HepG2 (cell line): ENCODE results near the gene STX5. TPM values are rescaled to one million over a fixed set of nuclear protein-coding genes. Genes with fewer than 3 reads are reported as not detected.

Experiments used
- ARNT2 ChIP-seq: sonication (generic); formaldehyde crosslinking; IDR thresholded peaks from 2 replicates; pipeline ENCODE4 v1.8.0; 2022; ENCODE audit warnings: mild to moderate bottlenecking, low read depth, missing genetic modification reagents, moderate library complexity
- ELF1 ChIP-seq: sonication (generic); formaldehyde crosslinking; IDR thresholded peaks from 2 replicates; pipeline ENCODE4 v1.4.0; 2020; ENCODE audit warnings: missing genetic modification reagents
- ELF3 ChIP-seq: IDR thresholded peaks from 2 replicates; pipeline ENCODE4 v1.6.1; 2016; ENCODE audit warnings: missing genetic modification reagents, missing compliant biosample characterization
- HOXA5 ChIP-seq: sonication (generic); formaldehyde crosslinking; IDR thresholded peaks from 2 replicates; pipeline ENCODE4 v1.4.0; 2020; ENCODE audit warnings: missing genetic modification reagents
- MBNL3 ChIP-seq: fragments of 250-450 bp; sonication (Bioruptor Pico); conservative IDR thresholded peaks from 2 replicates; pipeline ENCODE4 v1.8.0; 2022; ENCODE audit warnings: mild to moderate bottlenecking, inconsistent platforms
- PRDM4 ChIP-seq: sonication (generic); formaldehyde crosslinking; IDR thresholded peaks from 2 replicates; pipeline ENCODE4 v1.9.0; 2021; ENCODE audit warnings: missing genetic modification reagents, borderline replicate concordance
- ZBTB49 ChIP-seq: sonication (generic); formaldehyde crosslinking; IDR thresholded peaks from 2 replicates; pipeline ENCODE4 v1.4.0; 2020; ENCODE audit warnings: missing genetic modification reagents, borderline replicate concordance
- ZKSCAN5 ChIP-seq: sonication (generic); formaldehyde crosslinking; IDR thresholded peaks from 2 replicates; pipeline ENCODE4 v1.5.1; 2020; ENCODE audit warnings: mild to moderate bottlenecking, missing genetic modification reagents
- ZNF253 ChIP-seq: sonication (generic); formaldehyde crosslinking; IDR thresholded peaks from 2 replicates; pipeline ENCODE4 v1.8.0; 2022; ENCODE audit warnings: mild to moderate bottlenecking, missing genetic modification reagents, borderline replicate concordance
- ZNF407 ChIP-seq: sonication (generic); formaldehyde crosslinking; IDR thresholded peaks from one replicate; pipeline ENCODE4 v1.5.1; 2020; ENCODE audit warnings: mild to moderate bottlenecking, missing genetic modification reagents; ENCODE audit errors: not compliant biosample characterization
- ZNF576 ChIP-seq: sonication (generic); formaldehyde crosslinking; IDR thresholded peaks from 2 replicates; pipeline ENCODE4 v1.4.0; 2020; ENCODE audit warnings: mild to moderate bottlenecking, missing genetic modification reagents
- ZNF589 ChIP-seq: sonication (generic); formaldehyde crosslinking; conservative IDR thresholded peaks from 2 replicates; pipeline ENCODE4 v1.8.0; 2022; ENCODE audit warnings: mild to moderate bottlenecking, moderate library complexity, missing genetic modification reagents
- ZSCAN25 ChIP-seq: sonication (generic); formaldehyde crosslinking; IDR thresholded peaks from 2 replicates; pipeline ENCODE4 v1.8.0; 2022; ENCODE audit warnings: mild to moderate bottlenecking, missing genetic modification reagents
- polyA plus RNA-seq, 8 experiments: library from polyadenylated mRNA; depleted of rRNA in 3 of 8; stranded (reverse) in 7 of 8; unstranded in 1 of 8; fragments of >200 nt; fragmentation: Illumina TruSeq in 4 of 8; extraction: Trizol in 4 of 8; gene quantifications; 2 replicates each; pipeline versions ENCODE4 v1.2.1 to v1.2.3, GENCODE V29; 2011 to 2016; ENCODE audit warnings: low read depth in 4 of 8, missing spikeins in 1 of 8, mixed read lengths in 1 of 8; ENCODE audit not compliant: insufficient read depth in 1 of 8
- total RNA-seq, 5 experiments: library from RNA; depleted of rRNA; stranded (reverse); fragments of >200 nt; fragmentation: Illumina TruSeq; extraction: Trizol; gene quantifications; 2 replicates each; pipeline ENCODE4 v1.2.3, GENCODE V29; 2016; ENCODE audit warnings: low read depth in 1 of 5

The STX5 gene
- total and polyA plus RNA-seq, 2 of the 13 experiments (the other 11 are each of a cell fraction or from before 2014, with no cell fraction given): 26.9 to 30.0 TPM

GRCh38 chr11:62791501-62792201 is 40.2 kb downstream of the STX5 start, which contains the start of gene TMEM223 (continued):
- TF ChIP-seq PRDM4 (CRISPR knock-in tag) (no peak), HOXA5 (CRISPR knock-in tag) (no peak), ZNF253 (CRISPR knock-in tag) (peak; percentile 88; the same call in 1 of the 2 replicates), ZKSCAN5 (CRISPR knock-in tag) (no peak), ZNF407 (CRISPR knock-in tag) (peak; percentile 64), ELF1 (CRISPR knock-in tag) (peak; percentile 92), MBNL3 (CRISPR knock-in tag) (no peak), ELF3 (CRISPR knock-in tag) (peak; percentile 84), ZBTB49 (no peak), ARNT2 (CRISPR knock-in tag) (peak; percentile 75), ZSCAN25 (CRISPR knock-in tag) (peak; percentile 50; the same call in 1 of the 2 replicates), ZNF576 (CRISPR knock-in tag) (peak; percentile 54; the same call in 1 of the 2 replicates), ZNF589 (CRISPR knock-in tag) (0 out of 2 replicates have a peak, but pooled peaks have one; percentile 48)
